Mesothelial cell of epicardium (in vitro differentiated cells): Measurements from ENCODE around the gene TMA7B. TPM values are rescaled to one million over a fixed set of nuclear protein-coding genes. Genes with fewer than 3 reads are reported as not detected.
"Not testable (repeated sequence)": the region's sequence is repeated elsewhere in the genome, so short reads cannot be mapped to it uniquely, and the experiment has no call there.

ENCODE experiments used
- DNase-seq, 2 experiments: peaks; one replicate each; pipeline ENCODE4 v3.0.0; 2021; ENCODE audit warnings: low spot score in 2 of 2; ENCODE audit not compliant: unreplicated experiment in 2 of 2
- H3K27ac Mint-ChIP-seq: 2 replicates; pipeline ENCODE4 v1.8.0; 2021; ENCODE audit warnings: mixed read lengths
- H3K27me3 Mint-ChIP-seq: 2 replicates; pipeline ENCODE4 v1.8.0; 2021; ENCODE audit warnings: low read depth, mixed read lengths
- H3K36me3 Mint-ChIP-seq: 2 replicates; pipeline ENCODE4 v1.8.0; 2021; ENCODE audit warnings: mixed read lengths
- H3K4me1 Mint-ChIP-seq: 2 replicates; pipeline ENCODE4 v1.8.0; 2021; ENCODE audit warnings: mixed read lengths
- H3K4me3 Mint-ChIP-seq: 2 replicates; pipeline ENCODE4 v1.8.0; 2021; ENCODE audit warnings: mild to moderate bottlenecking, moderate library complexity, mixed read lengths
- H3K9me3 Mint-ChIP-seq: 2 replicates; pipeline ENCODE4 v1.8.0; 2021; ENCODE audit warnings: mixed read lengths
- CTCF ChIP-seq: fragments of 200-600 bp; sonication (generic); IDR thresholded peaks from one replicate; pipeline ENCODE4 v1.5.0; 2021; ENCODE audit warnings: antibody characterized with exemption; ENCODE audit not compliant: unreplicated experiment
- total RNA-seq: library from RNA; stranded (reverse); gene quantifications from 3 replicates; pipeline ENCODE4 v1.2.1, GENCODE V29; 2021

The TMA7B gene
- total RNA-seq, 1 donor from 2014 or later, result not detected

GRCh38 chr22:39943953-39944872, 16.0 kb upstream of the TMA7B start:
- no peak for TF ChIP-seq CTCF
- DNase-seq, result no peak
- Mint-ChIP-seq H3K4me3 (no peak overlapping the region), H3K9me3 (no peaks in the 10 kb centered on the region), H3K27me3 (peaks cover 9% of the 10 kb centered on the region), H3K36me3 (no peaks in the 10 kb centered on the region), H3K27ac (no peak overlapping the region), H3K4me1 (peaks cover 7% of the 10 kb centered on the region)

GRCh38 chr22:39946126-39946502, 14.1 kb upstream of the TMA7B start:
- Mint-ChIP-seq H3K4me1 (peaks cover 12% of the 10 kb centered on the region), H3K4me3 (no peak overlapping the region), H3K9me3 (no peaks in the 10 kb centered on the region), H3K36me3 (no peaks in the 10 kb centered on the region), H3K27ac (no peak overlapping the region), H3K27me3 (no peaks in the 10 kb centered on the region)
- TF ChIP-seq CTCF, result no peak
- no peak for DNase-seq

- TF ChIP-seq CTCF, result no peak
- no peaks in the 10 kb centered on the region for H3K27me3 Mint-ChIP-seq
- H3K4me3 Mint-ChIP-seq, result no peak overlapping the region
- no peaks in the 10 kb centered on the region for H3K36me3 Mint-ChIP-seq
- peaks cover 12% of the 10 kb centered on the region for H3K4me1 Mint-ChIP-seq
- no peak overlapping the region for H3K27ac Mint-ChIP-seq
- DNase-seq, result no peak
- no peaks in the 10 kb centered on the region for H3K9me3 Mint-ChIP-seq
Observed at GRCh38 chr22:39946503-39947219, 13.5 kb upstream of the TMA7B start.

- Mint-ChIP-seq H3K4me3 (no peak overlapping the region), H3K36me3 (no peaks in the 10 kb centered on the region), H3K27me3 (no peaks in the 10 kb centered on the region), H3K27ac (no peak overlapping the region), H3K4me1 (peaks cover 12% of the 10 kb centered on the region), H3K9me3 (no peaks in the 10 kb centered on the region)
- DNase-seq, result no peak
- TF ChIP-seq CTCF, result no peak
Observed at GRCh38 chr22:39947220-39948216, 12.7 kb upstream of the TMA7B start.

GRCh38 chr22:39949964-39950737, 10.0 kb upstream of the TMA7B start:
- no peaks in the 10 kb centered on the region for H3K9me3 Mint-ChIP-seq
- TF ChIP-seq CTCF, result no peak
- H3K4me1 Mint-ChIP-seq, result peaks cover 24% of the 10 kb centered on the region
- no peak overlapping the region for H3K4me3 Mint-ChIP-seq
- H3K27ac Mint-ChIP-seq, result no peak overlapping the region
- no peaks in the 10 kb centered on the region for H3K27me3 Mint-ChIP-seq
- DNase-seq, result no peak
- no peaks in the 10 kb centered on the region for H3K36me3 Mint-ChIP-seq

GRCh38 chr22:39951603-39952293, 8.4 kb upstream of the TMA7B start:
- not testable (repeated sequence) for H3K36me3 Mint-ChIP-seq, H3K27me3 Mint-ChIP-seq, DNase-seq, H3K4me3 Mint-ChIP-seq, H3K9me3 Mint-ChIP-seq, H3K27ac Mint-ChIP-seq
- peaks cover 27% of the 10 kb centered on the region for H3K4me1 Mint-ChIP-seq
